HG02981 (cell line): ENCODE measurements around the gene PCNP.
A peak's percentile ranks its signal among the peaks of the same experiment; 100 is the strongest.
"Not testable (repeated sequence)": the region's sequence is repeated elsewhere in the genome, so short reads cannot be mapped to it uniquely, and the experiment has no call there.

Experiments
- ATAC-seq: cut with Tn5 transposase; IDR thresholded peaks from one replicate; pipeline ENCODE4 v1.9.1; 2021; ENCODE audit warnings: mild to moderate bottlenecking, moderate library complexity; ENCODE audit not compliant: unreplicated experiment

The PCNP gene

GRCh38 chr3:101561630-101562328, 12.2 kb upstream of the PCNP start, which contains the start of gene TRMT10C:
Gene TRMT10C, plus strand, starts transcription at chr3:101561868. Its CDS starts 2,914 bp downstream, at chr3:101564782.
- peak; percentile 99 for ATAC-seq

GRCh38 chr3:101567528-101568317, 6.3 kb upstream of the PCNP start:
- ATAC-seq, result no peak

- no peak for ATAC-seq
These were observed 2.7 kb upstream of the PCNP start for GRCh38 chr3:101571028-101571895.

GRCh38 chr3:101574388-101575112, 570 bp downstream of the PCNP start:
- ATAC-seq, result peak; percentile 38

GRCh38 chr3:101577286-101577685, 3.3 kb downstream of the PCNP start:
- no peak for ATAC-seq

GRCh38 chr3:101588616-101589015, 14.6 kb downstream of the PCNP start:
- ATAC-seq, result no peak

- ATAC-seq, result no peak
These were observed 17.1 kb downstream of the PCNP start for GRCh38 chr3:101591071-101591470.

GRCh38 chr3:101602731-101603130, 28.8 kb downstream of the PCNP start:
- no peak for ATAC-seq

GRCh38 chr3:101603184-101603583, 29.2 kb downstream of the PCNP start:
- ATAC-seq, result no peak

- not testable (repeated sequence) for ATAC-seq
These were observed 31.4 kb downstream of the PCNP start for GRCh38 chr3:101605398-101605797.

- no peak for ATAC-seq
These were observed 37.0 kb downstream of the PCNP start for GRCh38 chr3:101611023-101611422.

- not testable (repeated sequence) for ATAC-seq
These were observed 39.0 kb downstream of the PCNP start for GRCh38 chr3:101613014-101613413.

GRCh38 chr3:101615525-101615924, 41.5 kb downstream of the PCNP start:
- ATAC-seq, result no peak

GRCh38 chr3:101617478-101617877, 43.5 kb downstream of the PCNP start:
- ATAC-seq, result no peak

GRCh38 chr3:101618726-101619125, 44.7 kb downstream of the PCNP start:
- no peak for ATAC-seq

- ATAC-seq, result no peak
These were observed 45.8 kb downstream of the PCNP start for GRCh38 chr3:101619734-101620133.

GRCh38 chr3:101623656-101624055, 49.7 kb downstream of the PCNP start:
- ATAC-seq, result no peak

GRCh38 chr3:101624857-101625256, 50.9 kb downstream of the PCNP start:
- no peak for ATAC-seq

- ATAC-seq, result no peak
These were observed 51.9 kb downstream of the PCNP start for GRCh38 chr3:101625879-101626278.

GRCh38 chr3:101629219-101629618, 55.2 kb downstream of the PCNP start:
- no peak for ATAC-seq
